Activated CD8-positive, alpha-beta memory T cell treated with anti-CD3 and anti-CD28 coated beads for 36 hours (primary cell): ENCODE data around the gene UFC1. TPM values are rescaled to one million over a fixed set of nuclear protein-coding genes. Genes with fewer than 3 reads are reported as not detected.

Experiments used
- CTCF ChIA-PET: fragments of 350-600 bp; sonication (Branson Sonifier 250); formaldehyde crosslinking; loops from one replicate; lab custom pipeline; 2021; ENCODE audit warnings: antibody characterized with exemption; lab: Charles Lee
- POLR2A ChIA-PET: fragments of 350-600 bp; sonication (Branson Sonifier 250); formaldehyde crosslinking; loops from one replicate; lab custom pipeline; 2021; ENCODE audit warnings: antibody characterized with exemption; lab: Charles Lee
- total RNA-seq, 2 experiments: library from RNA; stranded (reverse); gene quantifications; one replicate each; pipeline ENCODE4 v1.2.3, GENCODE V29; 2021

The UFC1 gene
- total RNA-seq, 2 experiments from 2014 or later, result 99.0 to 99.9 TPM

DNA sequence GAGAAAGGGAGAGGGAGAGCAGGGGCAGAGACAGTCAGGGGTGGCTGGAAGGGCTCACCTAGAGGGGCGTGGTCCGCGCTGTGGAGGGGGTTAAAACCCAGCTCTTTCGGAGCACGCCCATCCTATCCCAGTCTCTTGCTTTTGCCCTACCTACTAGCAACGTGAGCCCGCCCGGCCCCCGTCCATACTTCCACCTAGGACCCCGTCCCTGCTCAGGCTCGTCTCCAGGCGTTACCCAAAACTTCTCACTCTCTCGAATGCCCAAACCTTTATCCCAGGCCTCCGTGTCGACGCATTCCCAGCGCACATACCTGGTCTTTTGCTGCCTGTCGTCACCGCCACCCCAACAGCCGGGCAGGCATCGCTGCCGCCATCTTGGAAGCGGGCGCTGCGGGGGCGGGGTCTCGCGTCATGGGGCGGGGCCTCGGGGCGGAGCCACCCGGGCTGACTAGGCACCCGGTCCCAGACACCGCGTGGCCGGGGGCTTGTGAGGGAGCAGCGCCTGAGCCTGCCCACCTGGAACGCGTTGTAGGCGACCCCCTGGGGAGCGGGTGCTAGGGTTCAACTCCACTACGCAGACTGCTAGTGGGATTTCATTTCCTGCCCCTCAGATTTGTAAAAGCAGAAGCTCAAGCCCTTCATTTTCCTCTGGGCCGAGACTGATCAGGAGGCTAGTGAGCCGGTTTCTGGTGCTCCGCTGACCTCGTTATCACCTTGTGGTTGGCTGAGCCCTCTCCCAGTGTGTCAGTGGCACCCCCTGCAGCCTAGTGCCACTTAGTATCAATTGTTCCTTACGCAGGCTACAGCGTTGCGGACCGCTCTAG is 23.5 kb downstream of the UFC1 start, which contains the start of gene B4GALT3:
B4GALT3 (minus strand) TSS at position 396 of the 824 bp plus-strand sequence. CDS start 1,447 bp downstream, outside the sequence.
- POLR2A ChIA-PET, result interaction anchor here (0.5 to 1.5 kb wide), 6 partner anchors 9 to 74 kb away, joined by 3 to 6 read pairs (median 4); partner anchors contain the start of genes NDUFS2 and PPOX
- CTCF ChIA-PET, result interaction anchor here (1.1 to 3.2 kb wide), 4 partner anchors 11 to 49 kb away, joined by 3 to 16 read pairs (median 6); partner anchors contain the start of genes PPOX and TOMM40L

DNA sequence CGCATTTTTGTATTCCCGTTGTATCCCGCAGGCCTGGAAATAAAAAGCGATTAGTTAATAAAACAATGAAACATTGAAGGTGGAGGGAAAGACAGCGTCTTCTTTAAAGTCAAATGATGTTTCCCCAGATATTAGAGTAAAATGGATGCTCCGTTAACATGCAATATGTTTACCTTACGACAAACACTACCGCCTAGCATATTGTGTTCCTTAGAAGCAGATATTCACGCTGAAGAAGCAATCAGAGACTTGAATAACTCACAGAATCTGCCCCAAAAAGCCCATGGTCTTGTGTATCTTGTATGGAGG is 24.1 kb downstream of the UFC1 start:
- CTCF ChIA-PET, result interaction anchor here (2.3 to 3.2 kb wide), 2 partner anchors 11 to 48 kb away, joined by 7 to 16 read pairs; partner anchors contain the start of genes PPOX and TOMM40L
- POLR2A ChIA-PET, result interaction anchor here (0.5 to 1.5 kb wide), 2 partner anchors 8 to 48 kb away, joined by 3 to 4 read pairs; no protein-coding TSS in a partner anchor

DNA sequence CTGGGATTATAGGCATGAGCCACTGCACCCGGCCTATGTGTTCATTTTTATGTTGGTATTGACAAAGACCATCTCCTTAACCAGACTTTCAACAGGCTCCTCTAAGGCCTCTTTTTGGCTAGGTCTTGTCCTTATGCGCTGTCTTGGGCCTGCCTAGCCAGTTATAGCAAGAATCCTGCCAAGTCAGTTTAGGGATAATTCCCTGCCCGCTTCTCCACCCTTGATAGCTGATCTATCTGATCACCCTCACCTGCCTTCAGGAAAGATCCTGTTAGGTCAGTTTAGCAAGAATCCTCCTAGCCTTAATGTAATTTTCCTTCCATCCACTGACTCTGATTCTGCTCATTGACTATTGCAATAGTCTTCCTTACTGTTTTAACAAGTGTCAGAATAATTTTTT is 25.9 kb downstream of the UFC1 start:
- POLR2A ChIA-PET, result interaction anchor here (0.7 kb wide), 2 partner anchors 38 to 185 kb away, joined by 4 to 5 read pairs; no protein-coding TSS in a partner anchor
- CTCF ChIA-PET, result interaction anchor here (2.7 kb wide), 1 partner anchor 46 kb away, joined by 9 read pairs; the partner anchor contains the start of gene TOMM40L

DNA sequence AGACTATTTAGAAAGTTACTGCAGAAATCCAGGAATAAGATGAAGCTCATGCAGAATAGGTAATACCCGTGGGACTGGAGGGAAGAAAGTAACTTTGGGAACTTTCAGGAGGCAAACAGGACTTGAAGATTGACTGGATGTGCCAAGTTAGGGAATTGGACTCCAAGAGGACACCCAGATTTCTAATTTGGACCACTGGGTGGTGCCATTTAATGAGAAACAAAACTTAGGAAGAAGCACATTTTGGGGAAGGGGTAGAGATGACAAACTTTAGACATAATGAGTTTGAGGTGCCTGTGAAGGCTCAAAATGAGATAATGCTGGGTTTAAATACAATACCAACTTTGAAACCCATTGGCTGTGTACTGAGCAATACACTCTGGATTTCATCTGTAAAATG is 26.9 kb downstream of the UFC1 start:
- POLR2A ChIA-PET, result interaction anchor here (0.7 kb wide), 2 partner anchors 37 to 185 kb away, joined by 4 to 5 read pairs; no protein-coding TSS in a partner anchor
- CTCF ChIA-PET, result interaction anchor here (0.9 to 2.7 kb wide), 4 partner anchors 12 to 48 kb away, joined by 3 to 9 read pairs (median 6); partner anchors contain the start of genes PPOX and TOMM40L

DNA sequence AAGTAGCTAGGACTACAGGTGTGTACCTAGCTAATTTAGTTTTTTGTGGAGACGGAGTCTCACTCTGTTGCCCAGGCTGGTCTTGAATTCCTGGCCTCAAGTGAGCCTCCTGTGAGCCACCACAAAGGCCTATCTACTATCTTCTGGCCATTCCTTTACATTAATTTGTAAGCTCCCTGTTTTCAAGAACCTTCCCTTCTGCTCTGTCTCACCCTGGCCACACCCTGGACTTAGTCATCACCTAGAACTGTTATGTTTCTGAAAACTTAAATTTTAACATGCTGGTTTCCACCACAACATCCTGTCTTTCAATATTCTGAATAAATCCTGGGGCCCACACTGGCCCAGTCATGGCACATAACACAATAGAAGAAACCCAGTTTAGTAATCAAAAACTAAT is 28.4 kb downstream of the UFC1 start:
- CTCF ChIA-PET, result interaction anchor here (0.6 to 2.5 kb wide), 6 partner anchors 10 to 200 kb away, joined by 3 to 10 read pairs (median 4); partner anchors contain the start of genes PPOX and TOMM40L
- POLR2A ChIA-PET, result interaction anchor here (1.3 to 1.4 kb wide), 2 partner anchors 15 to 20 kb away, joined by 4 to 7 read pairs; partner anchors contain the start of genes NDUFS2 and PPOX

DNA sequence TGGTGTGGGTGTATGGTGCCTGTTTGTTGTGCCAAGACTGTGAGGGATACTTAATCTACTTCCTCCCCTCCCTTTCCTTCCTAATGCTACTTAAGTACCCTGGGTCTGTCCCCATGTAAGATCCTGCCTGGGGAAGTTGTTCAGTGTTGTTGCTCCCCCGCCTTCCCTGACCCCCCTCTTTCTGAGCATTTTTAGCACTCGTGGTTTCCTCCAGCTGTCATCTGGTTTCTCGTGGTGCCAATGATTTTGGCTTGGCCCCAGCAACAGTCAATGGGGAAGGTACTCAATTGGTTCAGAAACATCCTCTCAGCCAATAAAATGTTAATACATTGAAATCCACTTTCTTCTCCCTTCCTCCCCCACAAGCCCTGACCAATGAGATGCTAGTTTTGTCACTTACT is 31.5 kb downstream of the UFC1 start:
- POLR2A ChIA-PET, result interaction anchor here (0.6 to 2.3 kb wide), 4 partner anchors 17 to 198 kb away, joined by 5 to 10 read pairs (median 7); partner anchors contain the start of gene NDUFS2
- CTCF ChIA-PET, result interaction anchor here (0.6 kb wide), 1 partner anchor 1170 kb away, joined by 3 read pairs; no protein-coding TSS in a partner anchor

DNA sequence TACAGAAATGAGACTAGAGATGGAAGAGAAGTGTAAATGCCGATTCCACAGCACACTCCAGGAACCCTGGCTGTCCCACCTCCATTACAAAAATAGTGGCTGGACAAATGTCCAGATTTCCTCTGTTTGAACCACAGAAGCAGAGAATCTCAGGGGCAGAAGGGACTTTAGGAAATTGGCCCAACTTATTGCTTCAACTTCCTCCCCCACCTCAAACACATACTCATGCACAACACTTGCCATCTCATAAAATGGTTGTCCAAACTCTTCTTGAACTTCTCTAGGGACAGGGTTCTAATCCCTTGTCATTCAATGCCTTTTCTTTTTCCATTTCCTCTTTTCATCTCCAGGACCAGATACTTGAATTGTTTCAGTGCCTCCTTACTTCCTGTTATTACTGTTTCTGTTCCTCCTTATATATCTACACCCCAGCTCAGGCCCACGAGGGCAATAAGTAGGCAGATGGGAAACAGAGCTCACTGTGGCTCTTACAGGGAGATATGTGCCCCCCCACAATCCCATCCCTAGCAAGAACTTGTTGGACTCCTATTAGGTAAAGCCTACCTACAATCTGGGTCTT is 32.0 kb downstream of the UFC1 start:
- ChIA-PET POLR2A (interaction anchor here (0.6 to 2.3 kb wide), 5 partner anchors 9 to 197 kb away, joined by 4 to 10 read pairs (median 6); partner anchors contain the start of genes B4GALT3 and NDUFS2), CTCF (interaction anchor here (0.6 to 1.3 kb wide), 3 partner anchors 40 to 1170 kb away, joined by 3 to 4 read pairs (median 3); partner anchors contain the start of gene TOMM40L)

DNA sequence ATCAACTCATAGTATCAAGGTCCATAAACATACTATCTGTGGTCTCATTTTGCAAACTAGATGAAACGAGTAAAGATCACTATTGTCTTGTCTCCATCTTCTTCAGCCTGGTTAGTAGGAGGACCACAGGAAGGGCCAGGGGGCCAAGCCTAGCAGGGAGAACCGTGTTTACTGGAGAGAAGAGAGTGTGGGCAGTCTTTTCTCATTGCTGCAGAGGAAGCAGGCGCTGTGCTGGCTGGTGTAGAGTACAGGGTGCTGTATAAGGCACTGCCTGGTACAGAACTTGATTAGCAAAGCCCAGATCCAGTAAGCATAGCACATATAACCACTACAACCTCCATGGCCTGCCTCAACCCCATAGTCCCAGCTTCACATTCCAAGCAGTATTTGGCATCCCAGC is 33.5 kb downstream of the UFC1 start:
- POLR2A ChIA-PET, result no interaction called here
- CTCF ChIA-PET, result interaction anchor here (1.2 to 1.4 kb wide), 3 partner anchors 10 to 38 kb away, joined by 3 to 5 read pairs (median 3); partner anchors contain the start of genes B4GALT3 and TOMM40L

DNA sequence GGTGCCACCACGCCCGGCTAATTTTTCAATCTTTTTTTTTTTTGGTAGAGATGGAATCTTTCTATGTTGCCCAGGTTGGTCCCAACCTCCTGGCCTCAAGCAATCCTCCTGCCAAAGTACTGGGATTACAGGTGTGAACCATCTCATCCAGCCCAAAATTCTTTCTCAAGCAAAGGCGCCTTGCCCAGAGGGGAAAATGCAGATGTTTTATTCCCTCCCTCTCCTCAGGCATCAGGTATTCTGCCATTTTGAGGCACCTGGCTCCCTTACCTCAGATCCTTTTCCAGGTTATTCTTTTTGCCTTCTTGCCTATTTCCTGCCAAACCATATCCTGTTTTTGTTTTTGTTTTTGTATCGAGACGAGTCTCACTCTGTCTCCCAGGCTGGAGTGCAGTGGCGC is 34.6 kb downstream of the UFC1 start:
- ChIA-PET POLR2A (no interaction called here), CTCF (interaction anchor here (1.2 to 1.4 kb wide), 3 partner anchors 9 to 37 kb away, joined by 3 to 5 read pairs (median 3); partner anchors contain the start of genes B4GALT3 and TOMM40L)

DNA sequence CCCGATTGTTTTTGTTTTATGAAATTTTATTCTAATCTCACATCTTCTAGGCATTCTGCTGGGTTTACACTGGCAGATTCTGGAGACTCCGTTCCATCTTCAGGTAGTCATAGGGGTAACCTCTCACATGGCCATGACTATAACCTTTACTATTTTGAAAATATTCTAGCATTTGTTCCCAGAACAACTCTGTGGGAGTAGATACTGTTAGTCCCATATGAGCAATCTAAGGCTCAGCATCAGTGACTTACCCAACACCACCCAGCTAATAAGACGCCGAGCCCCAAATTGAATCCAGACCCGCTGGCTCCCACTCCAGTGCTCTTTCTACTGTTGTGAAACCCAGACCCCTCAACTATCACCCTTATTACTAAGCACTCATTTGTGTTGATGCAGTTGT is 35.3 kb downstream of the UFC1 start:
- POLR2A ChIA-PET, result no interaction called here
- CTCF ChIA-PET, result interaction anchor here (0.6 to 1.4 kb wide), 2 partner anchors 32 to 34 kb away, joined by 3 read pairs; no protein-coding TSS in a partner anchor

DNA sequence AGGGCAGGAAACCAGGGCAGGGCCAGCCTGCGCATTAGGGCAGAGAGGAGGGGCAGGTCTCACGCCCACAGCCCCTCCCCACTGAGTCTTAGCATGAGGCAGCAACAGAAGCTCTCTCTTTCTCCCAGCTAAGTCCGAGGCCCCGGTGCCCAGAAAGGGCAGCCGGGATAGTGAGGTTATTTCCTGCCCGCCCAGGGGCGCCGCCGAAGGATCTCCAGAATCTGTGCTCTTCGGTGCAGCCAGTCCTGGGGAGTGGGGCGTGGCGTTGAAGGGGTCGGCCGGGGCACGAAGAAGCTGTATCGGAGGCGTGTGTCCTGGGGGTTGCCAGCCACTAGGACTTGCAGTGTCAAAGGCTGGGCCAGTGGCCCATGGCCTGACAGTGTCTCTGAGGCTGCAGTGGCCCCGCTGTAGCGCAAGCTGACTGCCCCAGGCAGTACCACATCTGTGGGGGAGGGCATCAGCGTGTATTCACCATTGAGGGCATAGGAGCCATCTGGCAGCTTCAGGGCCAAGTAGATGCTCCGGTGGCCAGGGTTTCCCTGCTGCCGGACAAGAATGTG is 37.3 kb downstream of the UFC1 start:
- POLR2A ChIA-PET, result interaction anchor here (1.0 to 1.5 kb wide), 2 partner anchors 11 to 35 kb away, joined by 4 to 7 read pairs; partner anchors contain the start of genes NDUFS2 and TOMM40L
- CTCF ChIA-PET, result interaction anchor here (0.5 to 3.2 kb wide), 12 partner anchors 11 to 200 kb away, joined by 3 to 23 read pairs (median 4); partner anchors contain the start of genes APOA2, NDUFS2 and TOMM40L

DNA sequence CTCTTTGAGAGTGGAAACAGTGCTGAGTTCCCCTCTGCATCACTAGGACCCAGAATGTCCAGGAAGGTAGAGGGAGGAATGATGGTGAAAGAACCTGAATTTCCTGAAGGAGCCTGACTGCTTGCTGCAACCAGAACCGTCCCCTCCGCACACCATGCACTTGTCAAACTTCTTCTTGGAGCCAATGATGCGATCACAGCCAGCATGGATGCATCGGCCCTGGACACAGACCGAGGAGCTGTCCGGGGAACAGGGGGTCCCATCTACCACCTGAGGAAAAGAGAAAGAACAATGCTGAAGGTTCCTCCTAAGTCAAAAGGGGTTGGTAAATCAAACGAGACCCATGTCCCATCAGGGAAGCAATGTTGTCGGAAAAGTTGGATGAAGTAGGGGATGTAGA is 38.2 kb downstream of the UFC1 start:
- CTCF ChIA-PET, result interaction anchor here (0.8 to 3.2 kb wide), 17 partner anchors 9 to 195 kb away, joined by 3 to 23 read pairs (median 4); partner anchors contain the start of genes APOA2, NDUFS2 and TOMM40L
- POLR2A ChIA-PET, result interaction anchor here (1.5 kb wide), 1 partner anchor 10 kb away, joined by 4 read pairs; the partner anchor contains the start of gene NDUFS2

DNA sequence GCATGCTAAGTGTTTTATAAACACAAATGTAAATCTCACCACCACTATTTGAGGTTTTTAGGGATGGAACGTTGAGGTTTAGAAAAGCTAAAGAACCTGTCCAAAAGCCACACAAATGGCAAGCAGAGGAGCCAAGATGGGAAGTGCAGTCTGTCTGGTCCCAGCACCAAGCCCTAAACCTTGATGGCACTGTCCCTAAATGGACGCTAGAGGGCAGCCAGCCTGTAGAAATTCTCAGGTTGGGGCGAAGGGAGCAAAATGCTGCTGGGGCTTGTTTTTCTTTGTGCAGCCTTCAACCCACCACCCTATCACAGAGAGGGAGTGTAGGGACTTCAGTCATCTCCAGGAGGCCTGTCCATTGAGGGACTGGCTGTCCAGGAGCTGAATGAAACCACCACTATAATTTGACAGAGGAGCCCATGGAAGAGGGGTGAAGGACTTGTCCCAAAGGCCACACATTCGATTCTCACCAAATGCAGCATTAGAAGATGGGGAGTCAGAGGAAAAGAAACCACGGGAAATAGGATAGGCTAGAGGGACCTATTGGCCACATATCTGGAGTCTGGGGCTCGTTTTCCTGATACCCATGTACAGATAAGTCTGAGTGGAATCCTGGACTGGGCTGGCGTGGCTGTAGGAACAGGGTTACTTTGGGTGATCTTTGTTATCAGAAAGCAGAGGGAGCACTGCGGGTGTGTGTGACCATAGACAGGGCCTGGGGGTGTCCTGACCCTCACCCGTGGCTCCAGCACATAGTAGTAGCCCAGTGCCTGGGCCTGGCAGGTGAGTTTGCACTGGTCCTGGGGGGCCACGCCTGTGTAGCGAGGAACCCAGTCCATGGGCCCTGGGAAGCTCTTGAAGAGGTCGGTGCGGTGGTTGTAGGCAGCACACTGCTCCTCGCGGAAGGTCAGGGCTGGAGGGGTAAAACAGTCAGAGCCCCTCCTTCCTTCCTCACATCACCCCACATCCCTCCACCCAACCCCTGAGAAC is 39.0 kb downstream of the UFC1 start:
- ChIA-PET POLR2A (interaction anchor here (0.6 to 2.3 kb wide), 2 partner anchors 9 to 15 kb away, joined by 6 to 9 read pairs; partner anchors contain the start of gene NDUFS2), CTCF (interaction anchor here (0.6 to 3.2 kb wide), 19 partner anchors 9 to 190 kb away, joined by 3 to 23 read pairs (median 4); partner anchors contain the start of genes APOA2, NDUFS2 and TOMM40L)

DNA sequence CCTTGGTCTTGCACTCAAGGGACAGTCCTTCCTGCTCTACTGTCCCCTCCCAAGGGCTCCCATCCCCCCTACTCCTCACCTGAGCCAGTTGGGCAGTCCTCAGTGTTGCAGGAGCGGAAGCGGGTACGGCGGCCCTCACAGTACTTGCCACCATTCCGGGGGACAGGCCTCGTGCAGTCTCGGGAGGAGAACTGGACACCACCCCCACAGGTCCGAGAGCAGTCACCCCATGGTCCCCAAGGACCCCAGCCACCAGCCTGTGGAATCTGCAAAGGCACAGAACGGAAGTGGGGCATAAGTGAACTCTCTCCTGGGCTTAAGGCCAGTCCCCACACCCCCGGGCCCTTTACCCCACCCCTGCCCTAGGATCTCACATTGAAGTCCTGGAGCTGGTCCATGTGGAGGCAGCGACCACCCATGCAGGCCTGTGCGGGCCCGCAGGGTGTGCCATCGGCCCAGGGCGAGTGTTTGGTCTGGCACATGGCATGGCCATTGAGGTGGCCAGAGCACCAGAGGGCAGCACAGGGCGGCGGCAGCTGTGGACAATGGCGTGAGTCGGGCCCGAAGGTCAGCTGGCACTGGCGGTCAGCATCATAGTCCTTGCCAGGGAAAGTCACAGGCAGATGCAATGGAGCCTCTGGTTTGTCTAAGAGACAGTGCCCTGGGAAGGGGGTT is 39.9 kb downstream of the UFC1 start:
- ChIA-PET POLR2A (interaction anchor here (2.3 kb wide), 1 partner anchor 8 kb away, joined by 9 read pairs; the partner anchor contains the start of gene NDUFS2), CTCF (interaction anchor here (0.6 to 3.2 kb wide), 14 partner anchors 8 to 189 kb away, joined by 3 to 23 read pairs (median 5); partner anchors contain the start of genes APOA2, NDUFS2 and TOMM40L)

DNA sequence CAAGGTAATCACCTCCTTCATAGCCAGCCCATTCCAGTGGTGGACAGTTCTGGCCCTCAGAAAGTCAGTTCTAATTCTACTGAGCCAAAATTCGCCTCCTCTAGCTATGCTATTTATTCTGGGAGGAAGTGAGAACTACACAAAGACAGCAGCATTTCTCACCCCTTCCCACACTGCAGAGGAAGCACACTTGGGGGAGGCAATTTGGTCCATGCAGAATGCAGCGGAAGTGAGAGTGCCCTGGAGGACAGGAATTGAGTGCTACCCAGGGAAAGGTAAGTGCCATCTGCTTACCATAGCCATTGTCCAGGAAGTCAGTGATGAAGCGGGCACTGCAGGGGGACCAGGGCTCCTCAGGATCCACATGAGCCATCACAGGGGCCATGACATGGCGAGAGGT is 41.4 kb downstream of the UFC1 start:
- ChIA-PET POLR2A (no interaction called here), CTCF (interaction anchor here (1.2 kb wide), 1 partner anchor 96 kb away, joined by 3 read pairs; no protein-coding TSS in a partner anchor)

DNA sequence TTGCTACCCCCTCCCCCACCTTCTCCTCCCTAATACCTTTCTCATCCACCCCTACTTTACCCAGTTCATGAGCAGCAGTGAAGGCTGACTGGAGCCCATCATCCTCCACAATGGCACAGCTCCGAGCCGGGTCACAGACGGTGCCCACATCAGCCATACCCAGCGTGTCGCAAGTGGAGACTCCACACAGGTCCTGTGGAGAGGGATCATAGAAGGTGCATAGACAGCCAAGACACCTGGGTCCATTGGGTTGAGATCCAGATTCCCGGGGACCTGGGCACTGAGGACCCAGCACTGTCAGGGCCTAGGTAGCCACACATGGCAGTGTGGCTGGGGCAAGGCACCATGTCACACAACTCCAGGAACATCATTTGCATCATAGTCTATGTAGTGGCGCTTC is 42.3 kb downstream of the UFC1 start:
- POLR2A ChIA-PET, result no interaction called here
- CTCF ChIA-PET, result no interaction called here
